HG03066 (cell line): ENCODE data around the gene TENT4A.

ENCODE experiments used
- ATAC-seq: cut with Tn5 transposase; IDR thresholded peaks from one replicate; pipeline ENCODE4 v1.9.1; 2021; ENCODE audit warnings: low read depth; ENCODE audit not compliant: unreplicated experiment

Gene TENT4A

GRCh38 chr5:6730807-6731206, 17.6 kb downstream of the TENT4A start:
- ATAC-seq: no peak

DNA sequence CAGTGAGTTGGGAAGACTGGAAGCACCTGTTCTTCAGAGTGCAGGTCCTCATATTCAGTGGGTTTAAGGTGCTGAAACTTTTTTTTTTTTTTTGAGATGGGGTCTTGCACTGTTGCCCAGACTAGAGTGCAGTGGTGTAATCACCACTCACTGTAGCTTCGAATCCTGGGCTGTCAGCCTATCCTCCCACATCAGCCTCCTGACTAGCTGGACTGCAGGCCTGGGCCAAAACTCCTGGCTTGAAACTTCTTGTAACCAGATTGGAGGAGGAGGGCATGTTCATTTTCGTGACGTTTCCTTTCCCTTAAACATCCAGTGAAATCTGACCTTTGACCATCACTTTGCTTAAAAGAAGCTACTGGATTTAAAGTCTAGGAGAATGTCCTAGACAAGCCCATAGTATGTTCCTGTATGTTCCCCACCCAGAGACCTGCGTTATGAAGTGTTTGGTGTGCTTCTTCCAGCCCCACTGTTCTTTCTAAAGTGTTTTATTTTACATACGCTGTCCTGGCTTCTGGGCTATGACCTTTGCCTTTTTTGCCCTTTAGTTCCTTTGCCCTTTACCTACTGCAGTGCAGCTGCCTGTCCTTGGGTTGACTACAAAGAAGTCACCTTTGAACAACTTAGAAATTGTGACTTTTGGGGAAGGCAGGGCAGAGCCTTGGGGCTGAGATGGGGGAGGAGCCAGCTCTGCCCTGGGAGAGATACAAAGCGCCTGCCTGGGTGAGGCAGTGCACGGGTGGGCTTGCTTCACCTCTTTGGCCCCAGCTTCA, 18.4 kb downstream of the TENT4A start:
- no peak for ATAC-seq

DNA sequence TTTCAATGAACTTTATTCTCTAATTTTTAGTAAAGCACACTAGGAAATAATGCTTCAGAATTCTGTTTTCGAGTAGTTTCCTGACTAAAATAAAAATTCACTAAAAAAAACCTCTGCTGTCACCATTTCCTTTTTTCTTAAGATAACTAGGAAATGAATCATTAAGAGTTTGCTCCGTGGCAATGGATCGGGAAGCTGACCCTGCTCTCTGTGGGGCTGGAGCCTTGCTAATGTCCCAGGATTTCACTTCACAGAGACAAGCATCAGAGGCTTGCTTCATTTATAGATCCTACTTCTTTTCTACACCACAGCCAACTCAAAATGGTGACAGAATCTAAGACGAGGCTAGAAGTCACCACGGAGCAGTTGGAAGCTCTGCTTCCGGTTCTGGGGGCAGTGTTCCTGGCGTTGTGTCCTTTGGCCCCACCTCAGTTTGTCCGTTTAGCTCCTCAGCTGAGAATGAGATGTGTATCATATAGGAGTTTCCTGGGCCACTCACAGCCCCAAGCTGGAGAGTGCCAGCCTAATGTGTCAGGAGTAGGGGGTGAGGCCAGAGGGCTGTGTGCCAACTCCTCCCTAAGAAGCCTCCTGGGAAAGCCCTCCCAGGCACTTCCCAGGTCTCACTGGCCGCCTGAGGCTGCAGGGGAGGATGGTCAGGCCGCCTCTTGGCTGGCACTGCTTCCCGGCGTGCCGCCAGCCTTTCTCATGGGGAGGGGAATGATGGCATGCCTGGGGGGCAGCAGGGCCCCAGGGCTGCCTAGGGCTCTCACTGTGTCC, 19.6 kb downstream of the TENT4A start:
- no peak for ATAC-seq

DNA sequence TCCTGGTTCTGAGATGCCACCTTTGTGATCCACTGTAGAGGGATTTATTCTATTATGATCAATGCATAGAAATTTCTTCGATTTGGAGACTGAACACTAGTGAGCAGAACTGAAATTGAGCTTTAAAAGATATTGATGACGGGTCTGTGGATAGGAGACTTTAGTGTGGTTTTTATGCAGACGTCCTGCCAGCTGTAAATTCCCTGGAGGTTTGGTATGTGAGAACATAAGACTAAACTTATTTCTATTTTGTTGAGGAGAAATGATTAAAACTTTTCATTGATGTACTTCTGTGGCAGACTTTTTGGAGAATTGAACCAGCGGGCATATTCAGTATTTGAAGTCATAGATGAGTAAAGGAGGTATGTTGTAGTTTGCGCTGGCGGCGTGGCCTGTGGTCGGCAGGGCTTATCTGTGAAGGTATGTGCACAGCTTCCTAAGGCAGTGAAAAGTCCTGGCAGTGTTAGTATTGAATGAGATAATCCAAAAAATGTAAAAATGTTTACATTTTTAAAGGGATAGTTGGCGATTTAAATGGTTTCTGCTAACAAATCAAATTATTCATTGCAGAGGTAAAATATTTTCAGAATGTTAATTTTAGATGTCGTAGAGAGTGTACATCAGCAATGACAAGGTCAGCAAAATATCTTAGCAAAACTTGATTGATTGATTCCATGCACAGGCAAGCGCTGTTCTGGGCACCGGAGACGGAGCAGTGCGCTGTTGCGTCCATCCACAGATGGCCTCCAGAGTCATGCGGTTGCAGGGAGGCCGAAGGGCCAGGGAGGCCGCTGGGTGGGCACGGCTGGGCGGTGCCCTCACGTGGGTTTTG, 20.4 kb downstream of the TENT4A start:
- ATAC-seq: no peak

- ATAC-seq: no peak
These were observed 21.0 kb downstream of the TENT4A start for GRCh38 chr5:6734243-6734700.

- no peak for ATAC-seq
These were observed 21.5 kb downstream of the TENT4A start for GRCh38 chr5:6734781-6735180.

- no peak for ATAC-seq
These were observed 22.9 kb downstream of the TENT4A start for GRCh38 chr5:6736106-6736505.

DNA sequence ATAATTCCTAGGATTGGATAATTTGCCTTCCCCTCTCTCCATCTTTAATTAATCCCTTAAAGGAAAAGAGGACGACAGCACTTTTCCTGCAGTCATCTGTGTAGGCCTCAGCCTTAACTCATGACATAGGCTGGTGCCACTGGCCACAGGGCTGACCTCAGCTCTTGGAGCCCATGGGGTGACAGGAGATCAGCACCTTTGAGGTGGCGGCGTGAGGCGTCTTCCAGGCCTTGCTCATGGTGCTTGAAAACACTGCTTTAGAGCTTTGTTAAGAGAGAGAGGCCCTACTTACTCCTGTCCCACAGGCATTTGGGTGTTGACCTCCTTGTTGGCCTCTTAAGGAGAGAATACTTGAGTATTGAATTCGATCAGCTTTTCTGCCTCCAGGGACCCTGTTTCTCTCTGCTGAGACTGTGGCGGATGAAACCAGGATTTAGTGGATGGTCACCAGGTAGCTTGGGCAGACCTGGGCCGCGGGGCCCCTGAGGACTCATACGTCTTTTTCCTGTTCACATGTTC, 23.4 kb downstream of the TENT4A start:
- no peak for ATAC-seq

DNA sequence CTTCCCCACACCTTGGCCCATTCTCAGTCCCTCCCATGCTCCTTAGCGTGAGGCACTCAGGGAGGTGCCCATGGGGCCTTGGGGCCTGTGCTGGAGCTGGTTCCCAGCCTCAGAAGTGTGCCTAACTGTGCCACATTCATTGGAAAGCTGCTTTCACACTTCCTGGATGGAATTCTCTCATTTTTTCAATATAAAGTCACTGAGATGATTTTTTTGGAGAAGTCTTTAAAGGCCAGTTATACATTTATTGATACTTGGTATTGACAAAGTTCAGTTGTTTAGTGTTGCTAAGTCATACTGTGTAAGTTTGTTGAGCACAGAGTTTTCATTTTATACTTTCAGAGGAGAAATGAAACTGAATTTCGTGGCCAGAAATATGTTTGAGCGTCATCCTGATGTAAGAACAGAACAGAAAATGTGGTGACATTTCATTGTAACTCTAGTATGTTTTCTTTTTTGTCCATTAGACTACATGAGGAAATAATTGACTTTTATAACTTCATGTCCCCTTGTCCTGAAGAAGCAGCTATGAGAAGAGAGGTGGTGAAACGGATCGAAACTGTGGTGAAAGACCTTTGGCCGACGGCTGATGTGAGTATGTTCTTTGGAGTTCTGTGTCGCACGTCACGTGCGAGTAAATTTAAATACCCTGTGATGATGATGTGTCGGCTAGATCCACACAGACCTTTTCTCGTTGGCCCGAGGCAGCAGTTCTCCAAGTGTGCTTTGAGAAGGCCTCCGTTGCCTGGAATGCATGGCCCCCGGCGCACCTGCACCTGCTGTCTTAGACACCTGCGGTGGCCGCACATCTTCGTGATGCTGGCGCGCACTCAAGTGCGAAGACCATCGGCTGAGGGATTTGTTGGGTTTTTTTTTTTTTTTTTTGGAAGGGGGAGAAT, 24.1 kb downstream of the TENT4A start:
- peak; percentile 67 for ATAC-seq

DNA sequence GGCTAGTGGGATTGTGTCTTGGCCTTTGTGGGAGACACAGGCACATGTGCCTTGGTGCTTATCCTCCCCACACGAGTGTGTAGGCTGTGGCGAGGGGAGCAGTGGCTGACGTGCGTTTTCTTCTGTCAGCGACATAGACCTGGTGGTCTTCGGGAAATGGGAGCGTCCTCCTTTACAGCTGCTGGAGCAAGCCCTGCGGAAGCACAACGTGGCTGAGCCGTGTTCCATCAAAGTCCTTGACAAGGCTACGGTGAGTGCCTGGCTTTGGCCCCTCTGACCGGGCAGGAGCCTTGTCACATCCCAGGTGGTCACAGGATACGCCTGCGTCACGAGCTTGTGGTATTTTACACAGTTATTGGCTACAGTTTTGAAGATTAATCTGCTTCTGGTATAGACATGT, 26.4 kb downstream of the TENT4A start:
- no peak for ATAC-seq

DNA sequence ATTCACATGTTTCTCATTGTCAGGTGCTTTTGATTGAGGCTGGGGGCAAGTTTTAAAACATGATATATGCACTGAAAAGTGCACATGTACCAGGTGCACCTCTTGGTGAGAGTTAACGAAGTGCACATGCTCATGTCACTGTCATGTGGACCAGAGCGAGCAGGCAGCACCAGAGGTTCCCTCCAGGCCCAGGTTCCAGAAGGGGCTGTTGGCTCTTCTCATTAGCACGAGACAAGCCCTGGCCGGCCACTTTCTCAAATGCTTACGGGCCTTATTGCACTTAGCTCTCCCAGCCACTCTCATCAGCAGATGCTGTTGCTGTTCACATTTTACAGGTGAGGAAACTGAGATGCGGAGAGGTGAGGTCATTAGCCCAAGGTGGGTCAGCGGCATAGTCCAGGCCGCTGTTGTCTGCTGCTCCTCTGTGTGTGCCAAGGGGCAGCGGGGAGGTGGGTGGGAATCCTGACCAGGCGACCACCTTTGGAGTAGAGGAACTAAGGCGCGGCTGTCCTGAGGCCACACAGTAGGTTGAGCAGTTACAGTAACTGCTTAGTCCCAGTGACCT, 27.4 kb downstream of the TENT4A start:
- ATAC-seq: no peak

DNA sequence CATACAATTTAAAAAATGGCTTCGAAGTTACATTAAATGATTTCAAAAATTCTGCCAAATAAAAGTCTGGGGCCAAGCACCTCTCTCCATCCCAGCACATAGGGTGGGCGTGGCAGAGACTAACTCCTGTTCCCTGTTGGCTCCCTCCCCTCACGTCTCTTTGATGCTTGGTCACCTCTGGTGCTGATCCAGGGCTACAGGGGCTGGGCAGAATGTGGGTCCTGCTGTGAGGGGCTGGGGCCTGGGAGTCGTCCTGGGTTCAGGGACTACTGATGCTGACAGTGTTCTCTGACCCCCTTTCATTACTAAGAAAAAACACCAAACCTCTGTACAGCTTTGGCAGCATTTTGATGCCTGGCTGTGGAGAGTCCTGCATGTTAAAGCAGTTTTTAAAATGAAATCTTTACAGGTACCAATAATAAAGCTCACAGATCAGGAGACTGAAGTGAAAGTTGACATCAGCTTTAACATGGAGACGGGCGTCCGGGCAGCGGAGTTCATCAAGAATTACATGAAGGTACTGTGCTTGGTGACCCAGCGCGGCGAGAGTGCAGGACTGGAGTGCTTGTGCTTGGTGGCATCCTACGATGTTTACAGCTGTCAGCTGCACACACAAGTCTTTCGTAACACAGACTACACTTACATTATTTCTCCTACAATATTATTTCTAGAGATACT, 29.0 kb downstream of the TENT4A start:
- ATAC-seq: no peak

DNA sequence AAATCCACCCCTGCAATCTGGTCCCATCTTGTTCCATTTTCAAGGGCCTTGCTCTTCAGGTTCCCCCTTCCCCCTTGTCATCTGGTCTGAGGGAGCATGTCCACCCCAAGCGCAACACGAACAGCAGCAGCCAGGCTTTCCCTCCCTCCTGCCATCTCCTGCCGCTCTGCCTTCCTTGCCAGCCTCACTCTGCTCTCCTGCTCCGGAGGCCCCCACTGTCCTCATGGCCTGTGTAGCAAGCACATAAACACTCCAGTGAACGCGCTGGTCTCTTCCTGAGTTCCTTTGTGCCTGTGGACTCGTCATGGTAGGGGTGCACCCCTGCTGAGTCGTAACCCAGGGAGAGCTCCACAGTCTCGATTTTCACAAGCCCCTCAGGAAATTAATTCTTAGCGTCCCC, 29.9 kb downstream of the TENT4A start:
- no peak for ATAC-seq

DNA sequence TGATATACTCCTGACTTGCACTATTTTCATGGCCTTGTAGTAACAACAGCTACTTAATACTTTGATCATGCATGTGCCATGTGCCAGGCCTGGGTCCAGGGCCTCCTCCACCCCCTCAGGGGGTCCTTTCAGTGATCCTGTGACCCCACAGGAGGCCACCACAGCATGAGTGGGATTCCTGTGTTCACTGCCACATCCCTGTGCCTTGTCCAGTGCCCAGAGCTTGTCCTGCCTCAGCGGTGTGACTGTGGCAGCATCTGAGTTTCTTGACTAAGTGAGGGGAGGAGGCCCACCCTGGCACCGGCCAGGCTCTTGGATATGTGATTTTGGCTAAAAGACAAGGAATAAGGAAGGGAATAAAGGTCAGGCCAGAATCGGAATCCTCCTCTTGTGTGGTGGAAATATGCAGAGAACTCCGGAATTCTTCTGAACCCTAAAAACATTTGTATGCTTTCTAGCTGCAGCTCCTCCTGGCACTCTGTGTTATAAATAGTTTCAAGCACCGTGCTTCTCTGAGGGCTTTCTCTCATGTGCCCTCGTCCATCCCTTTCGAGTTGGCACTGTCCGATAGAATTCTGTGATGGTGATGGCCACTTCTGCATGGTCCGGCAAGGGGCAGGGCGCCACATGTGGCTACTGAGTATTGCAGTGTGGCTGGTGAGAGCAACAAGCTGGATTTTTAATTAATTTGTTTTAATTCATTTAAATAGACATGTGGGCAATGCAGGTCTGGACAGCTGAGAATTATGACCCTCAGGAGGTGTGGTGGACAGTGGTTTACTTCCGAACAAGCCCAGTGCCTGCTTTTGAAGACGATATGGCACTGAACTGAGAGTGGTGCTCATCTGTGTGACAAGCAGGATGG, 31.8 kb downstream of the TENT4A start:
- ATAC-seq: no peak

DNA sequence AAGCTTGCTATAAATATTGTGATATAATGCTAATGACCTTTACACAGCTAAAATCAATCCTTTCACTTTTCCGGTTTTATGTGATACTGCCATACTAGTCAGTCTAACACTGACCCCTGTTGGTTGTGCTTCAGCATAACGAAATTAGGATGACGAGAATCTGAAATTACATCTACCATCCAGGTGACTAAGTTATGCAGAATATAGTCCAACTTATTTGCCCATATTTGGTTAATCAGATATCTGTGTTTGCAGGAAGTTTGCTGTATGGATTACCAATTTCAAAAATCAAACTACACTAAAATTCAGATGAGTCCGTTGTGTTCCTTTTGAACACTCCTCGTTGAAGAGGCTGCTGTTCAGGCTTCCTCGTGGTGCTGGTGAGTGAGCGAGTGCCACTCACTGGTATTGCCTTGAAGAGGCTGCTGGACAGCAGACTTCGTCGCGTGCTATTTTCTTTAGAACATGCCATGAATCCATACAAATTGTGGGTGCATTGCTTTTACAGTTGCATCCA, 32.5 kb downstream of the TENT4A start:
- no peak for ATAC-seq

DNA sequence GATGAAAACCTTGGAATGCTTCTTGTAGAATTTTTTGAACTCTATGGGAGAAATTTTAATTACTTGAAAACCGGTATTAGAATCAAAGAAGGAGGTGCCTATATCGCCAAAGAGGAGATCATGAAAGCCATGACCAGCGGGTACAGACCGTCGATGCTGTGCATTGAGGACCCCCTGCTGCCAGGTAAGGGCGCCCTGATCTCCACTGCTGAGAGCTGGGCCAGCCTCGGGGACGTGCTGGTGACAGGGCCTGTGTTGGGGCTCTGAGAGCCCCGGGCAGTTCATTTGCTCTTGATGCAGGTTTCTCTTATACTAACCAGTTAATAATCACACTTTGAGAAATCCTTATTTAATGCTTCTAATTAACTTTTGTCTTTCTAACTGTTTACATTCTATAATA, 33.0 kb downstream of the TENT4A start:
- no peak for ATAC-seq

DNA sequence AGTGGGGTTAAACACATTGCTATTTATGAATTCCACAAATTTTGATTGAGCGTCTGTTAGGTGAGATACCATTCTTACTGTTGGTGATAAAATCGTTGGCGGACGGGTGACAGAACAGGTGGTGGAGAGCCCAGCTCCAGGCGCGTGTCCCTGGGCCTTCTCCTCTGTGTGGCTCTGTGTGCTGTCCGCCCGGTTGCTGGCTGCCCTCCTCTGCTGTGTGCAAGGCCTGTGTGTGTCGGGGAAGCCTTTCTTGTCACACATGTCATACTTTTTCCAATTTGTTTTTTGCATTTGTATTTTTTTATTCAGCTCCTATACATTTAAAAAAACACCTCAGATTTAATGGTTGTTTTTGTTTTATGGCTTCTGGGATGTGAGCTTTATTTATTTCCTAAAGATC, 33.9 kb downstream of the TENT4A start:
- no peak for ATAC-seq

DNA sequence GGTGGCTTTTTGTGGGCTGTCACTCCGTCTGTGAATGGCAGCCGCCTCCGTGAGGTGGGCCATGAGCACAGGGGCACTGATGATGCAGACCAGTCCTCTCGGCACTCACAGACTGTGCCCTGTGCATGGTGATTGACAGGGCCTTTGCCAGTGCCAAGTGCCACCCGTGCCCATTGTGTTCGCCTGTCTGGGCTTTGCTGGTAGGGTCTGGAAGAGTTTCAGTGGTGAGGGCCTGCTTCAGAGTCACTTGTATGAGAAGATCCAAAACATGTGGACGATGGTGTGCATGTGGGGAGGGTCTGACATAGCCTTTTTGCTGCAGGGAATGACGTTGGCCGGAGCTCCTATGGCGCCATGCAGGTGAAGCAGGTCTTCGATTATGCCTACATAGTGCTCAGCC, 34.9 kb downstream of the TENT4A start:
- no peak for ATAC-seq
